HepG2 (cell line): ENCODE data around the gene RAP1GAP2. TPM values are rescaled to one million over a fixed set of nuclear protein-coding genes. Genes with fewer than 3 reads are reported as not detected.

Experiments
- AGO2 ChIP-seq: fragments of 200-400 bp; formaldehyde crosslinking; optimal IDR thresholded peaks from 2 replicates; pipeline ENCODE3; 2017; ENCODE audit warnings: mild to moderate bottlenecking, low read depth, low read length, moderate library complexity
- BRD4 ChIP-seq: sonication (generic); formaldehyde crosslinking; IDR thresholded peaks from 2 replicates; pipeline ENCODE4 v1.4.0; 2020; ENCODE audit warnings: missing genetic modification reagents
- CEBPB ChIP-seq: IDR thresholded peaks from 2 replicates; pipeline ENCODE4 v1.6.1; 2011; ENCODE audit warnings: low read depth, low read length, improper control_type of control experiment, borderline replicate concordance
- CEBPG ChIP-seq: IDR thresholded peaks from 2 replicates; pipeline ENCODE4 v1.6.1; 2016
- FOXO1 ChIP-seq: sonication (generic); formaldehyde crosslinking; IDR thresholded peaks from 2 replicates; pipeline ENCODE4 v1.4.0; 2020; ENCODE audit warnings: missing genetic modification reagents
- HES4 ChIP-seq: sonication (generic); formaldehyde crosslinking; IDR thresholded peaks from 2 replicates; pipeline ENCODE4 v1.9.0; 2021; ENCODE audit warnings: mild to moderate bottlenecking, missing genetic modification reagents, borderline replicate concordance
- HNF4A ChIP-seq: sonication (generic); formaldehyde crosslinking; IDR thresholded peaks from 2 replicates; pipeline ENCODE4 v1.4.0; 2020; ENCODE audit warnings: missing genetic modification reagents
- KDM1A ChIP-seq: IDR thresholded peaks from 2 replicates; pipeline ENCODE4 v1.6.1; 2016; ENCODE audit warnings: missing compliant biosample characterization
- NCOA2 ChIP-seq: sonication (generic); formaldehyde crosslinking; IDR thresholded peaks from 2 replicates; pipeline ENCODE4 v1.8.0; 2022; ENCODE audit warnings: inconsistent platforms
- NR2C2 ChIP-seq: sonication (generic); formaldehyde crosslinking; IDR thresholded peaks from 2 replicates; pipeline ENCODE4 v1.4.0; 2020; ENCODE audit warnings: missing genetic modification reagents, mild to moderate bottlenecking, moderate library complexity, borderline replicate concordance
- RXRA ChIP-seq: sonication (generic); formaldehyde crosslinking; IDR thresholded peaks from 2 replicates; pipeline ENCODE4 v1.5.1; 2020; ENCODE audit warnings: missing genetic modification reagents
- TCF7 ChIP-seq: sonication (generic); IDR thresholded peaks from 2 replicates; pipeline ENCODE4 v1.6.1; 2016; ENCODE audit warnings: antibody characterized with exemption, low read depth
- ZNF160 ChIP-seq: sonication (generic); formaldehyde crosslinking; IDR thresholded peaks from 2 replicates; pipeline ENCODE4 v1.8.0; 2022; ENCODE audit warnings: mild to moderate bottlenecking, inconsistent platforms, missing genetic modification reagents
- ZNF34 ChIP-seq: sonication (generic); formaldehyde crosslinking; IDR thresholded peaks from 2 replicates; pipeline ENCODE4 v1.4.0; 2020; ENCODE audit warnings: mild to moderate bottlenecking, missing genetic modification reagents, borderline replicate concordance
- ZNF552 ChIP-seq: sonication (generic); formaldehyde crosslinking; IDR thresholded peaks from 2 replicates; pipeline ENCODE4 v1.9.0; 2022; ENCODE audit warnings: missing genetic modification reagents, mild to moderate bottlenecking, borderline replicate concordance
- polyA plus RNA-seq, 8 experiments: library from polyadenylated mRNA; depleted of rRNA in 3 of 8; stranded (reverse) in 7 of 8; unstranded in 1 of 8; fragments of >200 nt; fragmentation: Illumina TruSeq in 4 of 8; extraction: Trizol in 4 of 8; gene quantifications; 2 replicates each; pipeline versions ENCODE4 v1.2.1 to v1.2.3, GENCODE V29; 2011 to 2016; ENCODE audit warnings: low read depth in 4 of 8, missing spikeins in 1 of 8, mixed read lengths in 1 of 8; ENCODE audit not compliant: insufficient read depth in 1 of 8
- total RNA-seq, 5 experiments: library from RNA; depleted of rRNA; stranded (reverse); fragments of >200 nt; fragmentation: Illumina TruSeq; extraction: Trizol; gene quantifications; 2 replicates each; pipeline ENCODE4 v1.2.3, GENCODE V29; 2016; ENCODE audit warnings: low read depth in 1 of 5
- TF ChIP-seq, protein P1 (sequence below): sonication (generic); formaldehyde crosslinking; IDR thresholded peaks from 2 replicates; pipeline ENCODE4 v1.4.0; 2020; ENCODE audit warnings: missing genetic modification reagents
- TF ChIP-seq, protein P2 (sequence below): IDR thresholded peaks from 2 replicates; pipeline ENCODE4 v1.4.0; 2020; ENCODE audit warnings: mild to moderate bottlenecking, missing genetic modification reagents
- TF ChIP-seq, protein P3 (sequence below): IDR thresholded peaks from 2 replicates; pipeline ENCODE4 v1.6.1; 2018; ENCODE audit warnings: missing genetic modification reagents

The RAP1GAP2 gene
- total and polyA plus RNA-seq, 2 of the 13 experiments (the other 11 are each of a cell fraction or from before 2014, with no cell fraction given) = 10.9 to 12.0 TPM

DNA sequence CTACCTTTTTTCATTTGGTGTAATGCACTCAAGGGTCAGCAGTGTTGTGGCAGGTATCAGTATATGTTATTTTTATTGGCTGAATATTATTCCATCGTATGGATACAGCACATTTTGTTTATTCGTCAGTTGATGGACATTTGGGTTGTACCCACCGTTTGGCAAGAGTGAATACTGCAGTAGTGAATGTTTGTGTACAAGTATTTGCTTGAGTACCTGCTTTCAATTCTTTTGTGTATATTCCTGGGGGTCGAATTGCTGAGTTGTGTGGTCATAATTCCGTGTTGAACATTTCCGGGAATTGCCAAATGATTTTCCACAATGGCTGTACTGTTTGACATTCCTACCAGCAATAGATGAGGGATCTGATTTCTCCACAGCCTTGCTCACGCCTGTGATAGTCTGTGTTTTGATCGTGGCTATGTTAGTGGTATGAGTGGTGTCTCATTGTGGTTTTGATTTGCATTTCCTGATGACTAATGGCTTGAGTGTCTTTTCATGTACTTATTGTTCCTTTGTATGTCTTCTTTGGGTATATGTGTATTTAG, 158.7 kb downstream of the RAP1GAP2 start (continued):
- TF ChIP-seq ZNF552 (CRISPR knock-in tag) (no peak), NCOA2 (CRISPR knock-in tag) (peak; percentile 82), FOXO1 (peak; percentile 59; the same call in 1 of the 2 replicates), CEBPG (CRISPR knock-in tag) (peak; percentile 79), RXRA (CRISPR knock-in tag) (no peak; the same call in 1 of the 2 replicates), NR2C2 (peak; percentile 42; the same call in 1 of the 2 replicates), ZNF160 (CRISPR knock-in tag) (no peak), BRD4 (no peak), KDM1A (CRISPR knock-in tag) (no peak), TCF7 (peak; percentile 39; the same call in 1 of the 2 replicates), CEBPB (peak; percentile 87), HNF4A (no peak), AGO2 (no peak), ZNF34 (CRISPR knock-in tag) (no peak), HES4 (no peak)
- TF ChIP-seq, protein P1, sequence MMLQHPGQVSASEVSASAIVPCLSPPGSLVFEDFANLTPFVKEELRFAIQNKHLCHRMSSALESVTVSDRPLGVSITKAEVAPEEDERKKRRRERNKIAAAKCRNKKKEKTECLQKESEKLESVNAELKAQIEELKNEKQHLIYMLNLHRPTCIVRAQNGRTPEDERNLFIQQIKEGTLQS = peak; percentile 83
- TF ChIP-seq, protein P2, sequence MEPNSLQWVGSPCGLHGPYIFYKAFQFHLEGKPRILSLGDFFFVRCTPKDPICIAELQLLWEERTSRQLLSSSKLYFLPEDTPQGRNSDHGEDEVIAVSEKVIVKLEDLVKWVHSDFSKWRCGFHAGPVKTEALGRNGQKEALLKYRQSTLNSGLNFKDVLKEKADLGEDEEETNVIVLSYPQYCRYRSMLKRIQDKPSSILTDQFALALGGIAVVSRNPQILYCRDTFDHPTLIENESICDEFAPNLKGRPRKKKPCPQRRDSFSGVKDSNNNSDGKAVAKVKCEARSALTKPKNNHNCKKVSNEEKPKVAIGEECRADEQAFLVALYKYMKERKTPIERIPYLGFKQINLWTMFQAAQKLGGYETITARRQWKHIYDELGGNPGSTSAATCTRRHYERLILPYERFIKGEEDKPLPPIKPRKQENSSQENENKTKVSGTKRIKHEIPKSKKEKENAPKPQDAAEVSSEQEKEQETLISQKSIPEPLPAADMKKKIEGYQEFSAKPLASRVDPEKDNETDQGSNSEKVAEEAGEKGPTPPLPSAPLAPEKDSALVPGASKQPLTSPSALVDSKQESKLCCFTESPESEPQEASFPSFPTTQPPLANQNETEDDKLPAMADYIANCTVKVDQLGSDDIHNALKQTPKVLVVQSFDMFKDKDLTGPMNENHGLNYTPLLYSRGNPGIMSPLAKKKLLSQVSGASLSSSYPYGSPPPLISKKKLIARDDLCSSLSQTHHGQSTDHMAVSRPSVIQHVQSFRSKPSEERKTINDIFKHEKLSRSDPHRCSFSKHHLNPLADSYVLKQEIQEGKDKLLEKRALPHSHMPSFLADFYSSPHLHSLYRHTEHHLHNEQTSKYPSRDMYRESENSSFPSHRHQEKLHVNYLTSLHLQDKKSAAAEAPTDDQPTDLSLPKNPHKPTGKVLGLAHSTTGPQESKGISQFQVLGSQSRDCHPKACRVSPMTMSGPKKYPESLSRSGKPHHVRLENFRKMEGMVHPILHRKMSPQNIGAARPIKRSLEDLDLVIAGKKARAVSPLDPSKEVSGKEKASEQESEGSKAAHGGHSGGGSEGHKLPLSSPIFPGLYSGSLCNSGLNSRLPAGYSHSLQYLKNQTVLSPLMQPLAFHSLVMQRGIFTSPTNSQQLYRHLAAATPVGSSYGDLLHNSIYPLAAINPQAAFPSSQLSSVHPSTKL (CRISPR knock-in tag) = peak; percentile 93
- TF ChIP-seq, protein P3, sequence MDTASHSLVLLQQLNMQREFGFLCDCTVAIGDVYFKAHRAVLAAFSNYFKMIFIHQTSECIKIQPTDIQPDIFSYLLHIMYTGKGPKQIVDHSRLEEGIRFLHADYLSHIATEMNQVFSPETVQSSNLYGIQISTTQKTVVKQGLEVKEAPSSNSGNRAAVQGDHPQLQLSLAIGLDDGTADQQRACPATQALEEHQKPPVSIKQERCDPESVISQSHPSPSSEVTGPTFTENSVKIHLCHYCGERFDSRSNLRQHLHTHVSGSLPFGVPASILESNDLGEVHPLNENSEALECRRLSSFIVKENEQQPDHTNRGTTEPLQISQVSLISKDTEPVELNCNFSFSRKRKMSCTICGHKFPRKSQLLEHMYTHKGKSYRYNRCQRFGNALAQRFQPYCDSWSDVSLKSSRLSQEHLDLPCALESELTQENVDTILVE (CRISPR knock-in tag) = no peak
